ENCODE measurements around the gene VIPR1.

VIPR1 gene

GRCh38 chr3:42502429-42503250 lies at the start of gene VIPR1:
VIPR1 (plus strand) TSS chr3:42502643; CDS start chr3:42502736, 93 bp downstream.
- peak; percentile 92 for DNase-seq (ENCODE audit: low read depth)

GRCh38 chr3:42456211-42456610 lies 46.2 kb upstream of the VIPR1 start:
- no peak for DNase-seq (ENCODE audit: low read depth)

DNA sequence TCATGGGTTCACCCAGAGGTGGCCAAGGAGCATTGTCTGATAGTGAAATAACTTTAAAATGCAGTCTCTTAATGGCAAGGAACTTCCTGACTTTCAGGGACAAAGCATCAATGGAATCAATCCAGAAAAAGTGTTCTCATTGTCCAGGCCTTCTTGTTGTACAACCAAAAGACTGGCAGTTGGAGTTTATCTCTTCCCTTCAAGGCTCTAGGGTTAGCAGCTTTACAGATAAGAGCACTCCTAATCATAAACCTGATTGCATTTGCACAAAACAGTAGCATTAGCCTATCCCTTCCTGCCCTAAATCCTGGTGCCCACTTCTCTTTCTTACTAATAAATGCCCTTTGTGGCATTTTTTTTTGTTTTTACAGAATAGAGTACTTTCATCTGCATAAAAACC lies 43.3 kb upstream of the VIPR1 start:
- DNase-seq (ENCODE audit: low read depth): no peak

GRCh38 chr3:42461762-42462161 lies 40.7 kb upstream of the VIPR1 start:
- no peak for DNase-seq (ENCODE audit: low read depth)

GRCh38 chr3:42463093-42463492 lies 39.4 kb upstream of the VIPR1 start:
- DNase-seq (ENCODE audit: low read depth): no peak

GRCh38 chr3:42468111-42468510 lies 34.3 kb upstream of the VIPR1 start:
- DNase-seq (ENCODE audit: low read depth): no peak

DNA sequence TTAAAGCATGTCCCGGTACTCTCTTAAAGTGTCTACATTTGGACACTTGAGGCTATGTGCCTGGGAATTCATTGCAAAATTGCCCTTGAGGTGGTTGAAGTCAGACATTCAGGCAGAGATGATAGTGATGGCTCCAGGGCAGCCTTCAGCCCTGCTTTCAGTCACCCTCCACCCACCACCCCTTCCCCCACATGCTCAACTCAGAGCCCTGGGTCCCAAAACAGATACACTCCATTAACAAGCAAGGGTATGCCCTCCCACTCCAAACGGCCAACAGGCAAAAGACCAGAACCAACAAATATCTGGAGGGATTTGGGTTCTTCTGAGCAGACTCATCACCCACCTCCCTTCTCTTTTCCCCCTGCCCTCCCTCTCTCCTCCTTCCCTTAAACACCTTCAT lies 29.9 kb upstream of the VIPR1 start:
- DNase-seq (ENCODE audit: low read depth): no peak

DNA sequence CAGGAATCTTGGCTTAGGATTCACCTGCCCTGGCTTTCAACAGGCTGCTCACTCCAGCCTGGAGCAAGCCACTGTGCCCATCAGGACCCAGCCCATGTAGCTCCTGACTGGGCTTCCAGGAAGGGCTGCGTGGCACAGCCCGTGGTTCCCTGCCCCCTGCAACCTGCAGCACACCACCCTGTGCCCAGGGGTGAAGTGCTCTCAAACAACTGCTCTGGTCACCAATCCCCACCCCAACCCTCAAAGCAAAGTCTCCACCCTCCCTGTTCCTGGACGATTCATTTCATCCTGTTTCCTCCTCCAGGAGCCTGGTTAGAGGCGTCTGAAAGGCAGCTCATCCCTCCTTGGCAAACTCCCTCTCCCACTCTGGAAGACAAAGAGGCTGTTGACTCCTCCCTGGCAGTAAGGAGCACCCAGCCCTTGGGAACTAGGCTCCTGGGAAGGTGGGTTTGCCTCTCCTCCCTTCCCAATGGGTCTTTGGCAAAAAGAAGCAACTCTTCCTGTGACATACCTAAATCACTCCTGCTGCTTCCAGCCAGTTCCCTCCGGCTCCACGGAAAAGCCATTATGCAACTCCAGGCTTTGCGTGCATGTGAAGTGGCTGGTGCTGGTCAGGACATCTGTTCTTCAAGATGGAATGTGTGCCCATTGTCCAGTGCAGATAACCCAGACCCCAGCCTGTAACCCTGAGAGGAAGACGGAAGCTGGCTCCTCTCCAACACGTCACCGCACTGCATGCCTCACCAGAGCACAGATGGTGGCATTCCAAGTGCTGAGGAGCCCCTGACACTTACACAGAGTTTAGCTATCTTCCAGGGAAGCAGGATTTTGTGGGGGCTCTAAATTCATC lies 29.1 kb upstream of the VIPR1 start:
- no peak for DNase-seq (ENCODE audit: low read depth)

DNA sequence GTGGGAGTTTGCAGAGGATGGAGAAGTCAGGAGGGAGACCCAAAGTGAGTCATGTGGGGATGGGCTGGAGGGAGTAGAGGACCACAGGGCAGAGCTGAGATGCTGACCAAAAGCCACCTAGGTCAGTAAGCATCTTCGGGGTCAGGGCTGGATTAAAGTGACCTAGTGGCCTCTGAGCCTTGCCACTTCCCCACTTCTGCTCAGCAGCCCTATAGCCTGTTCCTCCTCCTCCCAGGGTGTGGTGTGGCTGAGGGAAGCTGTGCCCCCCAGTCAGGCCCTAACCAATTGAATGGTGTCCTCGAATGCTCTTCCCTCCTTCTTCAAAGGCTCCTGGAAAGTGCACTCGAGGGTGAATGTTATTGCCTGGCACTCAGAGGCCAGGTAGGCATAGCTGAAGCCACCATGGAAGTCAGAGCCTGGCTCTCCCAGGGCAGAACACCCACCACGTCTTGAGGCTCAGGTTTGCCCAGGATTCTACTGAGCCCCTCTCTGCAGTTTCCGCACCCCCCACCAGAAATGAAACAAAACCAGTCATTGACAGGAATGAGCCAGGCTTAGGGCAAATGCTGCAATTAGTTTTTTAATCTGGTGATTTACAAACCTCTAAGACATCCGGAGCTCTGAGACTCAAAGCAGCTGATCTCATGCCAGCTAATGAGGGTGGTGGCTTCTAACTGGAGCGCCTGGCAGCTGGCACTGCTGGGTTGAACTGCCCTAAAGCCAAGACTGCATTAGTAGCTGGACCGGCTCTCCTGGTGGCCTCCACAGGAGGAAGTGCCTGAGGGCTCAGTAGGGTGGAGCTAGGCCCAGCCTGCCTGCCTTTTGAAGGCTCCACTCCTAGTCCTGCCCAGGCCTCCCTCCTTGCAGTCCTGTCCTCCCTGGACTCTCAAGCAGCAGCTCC lies 26.0 kb upstream of the VIPR1 start:
- no peak for DNase-seq (ENCODE audit: low read depth)

- no peak for DNase-seq (ENCODE audit: low read depth)
Observed at GRCh38 chr3:42477696-42478095, 24.7 kb upstream of the VIPR1 start.

GRCh38 chr3:42478830-42479229 lies 23.6 kb upstream of the VIPR1 start:
- no peak for DNase-seq (ENCODE audit: low read depth)

GRCh38 chr3:42486814-42487565 lies 15.5 kb upstream of the VIPR1 start:
- DNase-seq (ENCODE audit: low read depth): no peak

DNA sequence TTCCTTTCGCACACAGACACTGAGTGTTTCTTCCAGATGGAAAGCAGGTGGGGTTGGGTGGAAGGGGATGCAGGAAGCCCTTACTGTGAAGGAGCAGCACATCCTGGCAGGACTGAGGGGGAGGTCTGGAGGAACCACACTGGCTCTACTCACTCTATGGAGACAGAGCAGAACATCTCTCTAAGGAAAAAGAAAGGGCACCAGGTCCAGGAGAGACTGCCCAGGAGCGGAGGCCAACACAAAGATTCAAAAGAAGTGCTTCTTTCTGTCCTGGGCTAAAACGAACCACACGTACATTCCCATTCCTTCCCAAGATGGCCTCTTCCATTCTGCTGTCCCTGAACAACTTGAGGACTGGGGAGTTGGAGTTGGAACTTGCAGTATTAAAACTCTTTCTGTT lies 13.8 kb upstream of the VIPR1 start:
- no peak for DNase-seq (ENCODE audit: low read depth)

DNA sequence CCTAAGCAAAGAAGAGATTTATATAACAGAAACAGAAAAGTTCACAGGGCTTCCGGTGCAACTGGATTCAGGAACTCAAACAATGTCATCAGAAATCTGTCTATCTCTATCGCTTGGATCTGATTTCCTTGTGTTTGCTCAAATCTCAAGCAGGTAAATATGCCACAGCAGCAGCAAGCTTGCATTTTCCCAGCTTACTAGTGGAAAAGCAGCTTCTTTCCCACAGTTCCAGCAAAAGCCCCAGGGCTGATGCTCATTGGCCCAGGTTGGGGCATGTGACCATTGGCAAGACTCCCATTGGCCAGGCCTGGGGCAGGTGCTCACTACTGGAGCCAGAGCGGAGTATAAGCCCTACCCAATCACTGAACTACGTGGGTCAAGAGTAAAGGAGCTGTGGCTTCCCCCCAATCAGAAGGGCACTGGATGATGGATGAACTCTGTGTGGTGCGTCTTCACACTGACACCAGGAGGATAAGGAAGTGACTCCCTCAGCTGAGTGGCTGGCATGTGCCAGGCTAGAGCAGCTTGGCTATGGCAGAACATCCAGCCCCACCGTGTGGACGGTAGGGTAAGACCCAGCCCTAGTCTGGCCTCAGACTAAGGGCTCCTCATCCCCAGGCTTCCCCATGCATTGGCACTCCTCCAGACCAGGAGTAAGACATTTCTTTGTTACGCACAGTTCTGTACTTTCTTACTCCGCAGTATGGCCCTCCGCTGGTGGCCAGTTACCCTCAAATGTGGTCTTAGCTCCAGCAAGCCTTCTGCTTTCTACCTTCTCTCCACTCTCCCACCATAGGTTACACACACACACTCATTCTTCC lies 13.1 kb upstream of the VIPR1 start:
- no peak for DNase-seq (ENCODE audit: low read depth)

DNA sequence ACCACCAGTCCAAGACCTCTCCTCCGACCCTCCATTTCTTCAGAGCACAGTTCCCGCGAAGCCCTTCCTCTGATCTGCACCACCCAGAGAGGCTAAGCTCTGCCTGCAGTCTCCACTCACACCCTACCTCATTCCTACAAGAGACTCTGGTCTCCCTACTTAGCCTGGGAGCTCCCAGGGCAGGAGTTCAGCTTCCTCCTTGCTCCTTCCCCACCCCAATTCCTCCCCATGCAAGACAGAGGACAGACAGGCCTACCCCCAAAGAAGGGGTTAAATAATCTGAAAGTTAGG lies 12.6 kb upstream of the VIPR1 start:
- no peak for DNase-seq (ENCODE audit: low read depth)

DNA sequence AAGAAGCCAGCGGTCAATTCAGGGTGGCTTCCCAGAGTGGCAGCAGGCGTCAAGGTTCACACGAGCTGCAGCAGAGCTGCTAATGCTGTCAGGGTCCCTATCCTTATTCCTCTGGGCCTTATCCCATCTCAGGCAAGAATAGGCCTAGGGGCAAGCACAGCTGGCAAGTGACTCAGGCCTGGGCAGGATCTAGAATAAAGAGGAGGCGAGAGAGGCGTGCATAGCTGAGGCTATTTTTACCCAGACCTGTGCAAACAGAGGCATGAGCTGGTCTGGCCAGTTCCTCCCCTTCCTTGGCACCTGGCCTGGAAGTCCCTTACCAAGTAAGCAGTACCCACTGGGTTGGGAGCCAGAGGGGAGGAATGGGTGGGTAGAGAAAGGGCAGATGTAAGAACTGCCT lies 12.2 kb upstream of the VIPR1 start:
- no peak for DNase-seq (ENCODE audit: low read depth)

DNA sequence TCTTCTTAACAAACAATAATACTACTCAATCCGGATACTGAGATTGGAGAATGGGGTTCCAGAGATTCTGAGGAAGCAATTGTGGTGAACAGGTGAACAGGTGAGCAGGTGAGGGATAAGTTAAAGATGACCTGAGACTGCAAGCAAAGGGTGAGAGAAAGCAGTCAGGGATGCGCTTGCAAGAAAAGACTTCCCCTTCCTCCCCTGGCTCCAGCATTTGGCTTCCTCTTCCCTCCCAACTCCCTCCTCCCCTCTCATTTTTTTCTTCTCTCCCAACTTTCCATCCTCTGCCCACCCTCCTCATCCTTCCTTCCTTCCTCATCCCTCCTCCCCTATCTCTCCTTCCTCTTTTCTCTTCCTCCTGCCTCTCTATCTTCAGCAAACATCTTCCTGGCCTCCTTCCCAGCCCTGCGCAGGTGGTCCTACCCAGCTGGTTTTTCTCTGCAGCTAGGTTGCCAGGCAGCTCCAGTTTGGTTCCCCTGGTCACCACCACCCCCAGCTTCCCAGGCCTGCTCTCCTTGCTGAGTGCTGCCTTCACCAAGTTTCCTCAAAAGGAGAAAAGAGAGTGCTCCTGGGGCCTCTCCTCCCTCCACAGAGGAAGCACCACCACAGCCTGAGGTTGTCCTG lies 10.4 kb upstream of the VIPR1 start:
- no peak for DNase-seq (ENCODE audit: low read depth)

- no peak for DNase-seq (ENCODE audit: low read depth)
Observed at GRCh38 chr3:42492508-42493080, 9.8 kb upstream of the VIPR1 start.

DNA sequence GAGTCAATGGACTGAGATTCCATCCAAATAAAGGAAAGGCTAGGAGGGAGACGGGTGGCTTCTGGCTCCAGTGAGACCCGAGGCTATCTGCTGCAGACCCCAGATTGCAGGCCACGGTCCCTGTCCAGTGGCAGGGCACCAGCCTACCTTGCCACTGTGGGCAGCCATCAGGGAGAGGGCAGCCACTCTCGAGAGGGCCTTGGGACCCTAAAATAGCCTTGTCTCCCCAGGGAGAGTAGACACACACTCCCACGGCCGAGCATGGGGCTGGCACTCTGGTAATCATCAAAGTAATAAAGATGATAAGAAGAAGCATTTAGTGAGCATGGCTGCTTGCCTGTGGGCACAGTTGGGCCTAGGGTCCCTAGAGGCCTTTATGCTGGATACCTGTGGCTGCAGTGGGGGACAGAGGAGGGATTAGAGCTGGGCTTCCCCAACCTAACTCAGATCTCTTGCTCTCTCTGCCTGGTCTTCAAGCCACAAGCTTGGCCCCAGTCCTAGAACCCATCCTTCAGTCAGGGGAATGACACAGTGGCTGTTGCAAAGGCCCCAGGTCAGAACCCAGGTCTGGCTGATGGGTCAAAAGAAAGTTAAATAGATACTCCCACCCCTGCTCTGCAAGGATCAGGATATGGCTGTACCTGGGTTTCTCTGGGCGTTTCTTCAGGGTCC lies 9.2 kb upstream of the VIPR1 start:
- DNase-seq (ENCODE audit: low read depth): no peak

GRCh38 chr3:42493798-42494151 lies 8.7 kb upstream of the VIPR1 start:
- no peak for DNase-seq (ENCODE audit: low read depth)
